H1 (cell line): ENCODE data around the gene EML1. TPM values are rescaled to one million over a fixed set of nuclear protein-coding genes. Genes with fewer than 3 reads are reported as not detected.

Source experiments
- CTCF ChIA-PET: fragments of 300-600 bp; sonication (Branson Sonifier 250); formaldehyde crosslinking; loops from one replicate; lab custom pipeline; 2021; ENCODE audit not compliant: partially characterized antibody; lab: Charles Lee
- POLR2A ChIA-PET: fragments of 300-600 bp; sonication (Branson Sonifier 250); formaldehyde crosslinking; loops from one replicate; lab custom pipeline; 2021; ENCODE audit warnings: inconsistent platforms; ENCODE audit not compliant: partially characterized antibody; lab: Charles Lee
- DNase-seq, 2 experiments: peaks; one replicate each; pipeline versions ENCODE4 v3.0.0 to v3.0.0-alpha.2; 2010 to 2022; ENCODE audit warnings: low spot score in 2 of 2, low read depth in 1 of 2, mixed read lengths in 1 of 2
- FAIRE-seq: peaks from 2 replicates; lab custom pipeline; 2011; peaks lifted over from hg19 to GRCh38; lab: Jason Lieb, UNC
- H2AFZ ChIP-seq: 2 replicates; pipeline ENCODE4 v1.8.1; 2012; ENCODE audit warnings: low read length, inconsistent platforms
- H2AK5ac ChIP-seq: 2 replicates; pipeline ENCODE4 v1.6.1; 2013; ENCODE audit warnings: low read depth, low read length
- H2BK120ac ChIP-seq: replicated peaks from 2 replicates; pipeline ENCODE3; 2013; ENCODE audit warnings: low read depth, low read length, inconsistent platforms
- H2BK12ac ChIP-seq: 2 replicates; pipeline ENCODE4 v1.6.1; 2013; ENCODE audit warnings: low read depth, low read length
- H2BK15ac ChIP-seq: 2 replicates; pipeline ENCODE4 v1.6.1; 2013; ENCODE audit warnings: low read length
- H2BK20ac ChIP-seq: 2 replicates; pipeline ENCODE4 v1.6.1; 2013; ENCODE audit warnings: low read length
- H2BK5ac ChIP-seq: 2 replicates; pipeline ENCODE4 v1.6.1; 2013; ENCODE audit warnings: low read depth, low read length
- H3K14ac ChIP-seq: 2 replicates; pipeline ENCODE4 v1.6.1; 2013; ENCODE audit warnings: inconsistent platforms; ENCODE audit not compliant: insufficient read length
- H3K18ac ChIP-seq: 2 replicates; pipeline ENCODE4 v1.6.1; 2013; ENCODE audit warnings: low read length; ENCODE audit errors: extremely low read depth
- H3K23ac ChIP-seq: 2 replicates; pipeline ENCODE4 v1.6.1; 2013; ENCODE audit warnings: inconsistent platforms; ENCODE audit not compliant: insufficient read length
- H3K23me2 ChIP-seq: 2 replicates; pipeline ENCODE4 v1.6.1; 2013; ENCODE audit warnings: low read depth, low read length
- H3K27ac ChIP-seq: 2 replicates; pipeline ENCODE4 v1.6.1; 2011; ENCODE audit warnings: low read depth, low read length, inconsistent platforms
- H3K27me3 ChIP-seq, 4 experiments: replicated peaks in 1 of 4; 1 replicate in 1 of 4; 2 replicates in 3 of 4; pipeline versions ENCODE4 v1.6.1 to v1.8.1; 2011 to 2013; ENCODE audit warnings: low read length in 3 of 4, mild to moderate bottlenecking in 3 of 4, inconsistent platforms in 2 of 4, mixed read lengths in 2 of 4, moderate library complexity in 1 of 4; ENCODE audit not compliant: control insufficient read depth in 3 of 4, insufficient read depth in 3 of 4; ENCODE audit errors: extremely low read depth in 1 of 4
- H3K36me3 ChIP-seq, 4 experiments: 2 replicates each; pipeline versions ENCODE4 v1.6.1 to v1.8.1; 2011 to 2013; ENCODE audit warnings: mild to moderate bottlenecking in 4 of 4, low read length in 3 of 4, moderate library complexity in 2 of 4, control low read depth in 1 of 4, inconsistent platforms in 1 of 4; ENCODE audit not compliant: insufficient read depth in 4 of 4, control insufficient read depth in 2 of 4
- H3K4ac ChIP-seq: replicated peaks from 2 replicates; pipeline ENCODE3; 2013; ENCODE audit warnings: low read length, low read depth, mixed read lengths, inconsistent platforms; ENCODE audit not compliant: insufficient read length
- H3K4me1 ChIP-seq, 4 experiments: replicated peaks in 1 of 4; 1 replicate in 1 of 4; 2 replicates in 3 of 4; pipeline versions ENCODE4 v1.6.1 to v1.8.1; 2011 to 2013; ENCODE audit warnings: low read length in 3 of 4, inconsistent platforms in 2 of 4, mixed read lengths in 1 of 4; ENCODE audit not compliant: insufficient read depth in 4 of 4, control insufficient read depth in 3 of 4
- H3K4me2 ChIP-seq, 2 experiments: 2 replicates each; pipeline versions ENCODE4 v1.6.1 to v1.8.1; 2011 to 2013; ENCODE audit warnings: low read depth in 2 of 2, low read length in 2 of 2, control low read depth in 1 of 2, inconsistent platforms in 1 of 2, mild to moderate bottlenecking in 1 of 2; ENCODE audit not compliant: insufficient read depth in 1 of 2
- H3K4me3 ChIP-seq, 4 experiments: fragments of 200-600, 300-600 bp in 1 of 4; sonication (generic), shearing (Covaris generic), sonication (Bioruptor Twin) in 1 of 4; 2 replicates each; pipeline versions ENCODE4 v1.5.1 to v1.8.1; 2011 to 2016; ENCODE audit warnings: low read length in 4 of 4, low read depth in 3 of 4, control low read depth in 2 of 4, inconsistent platforms in 2 of 4, mild to moderate bottlenecking in 2 of 4, mixed read lengths in 1 of 4, moderate library complexity in 1 of 4; ENCODE audit not compliant: insufficient read depth in 2 of 4; ENCODE audit errors: extremely low read depth in 1 of 4
- H3K56ac ChIP-seq: replicated peaks from 2 replicates; pipeline ENCODE3; 2013; ENCODE audit warnings: low read depth, mild to moderate bottlenecking, mixed read lengths, low read length, inconsistent platforms; ENCODE audit not compliant: insufficient read length
- H3K79me1 ChIP-seq: 2 replicates; pipeline ENCODE4 v1.6.1; 2013; ENCODE audit warnings: low read depth, low read length, control low read depth
- H3K79me2 ChIP-seq, 2 experiments: 2 replicates each; pipeline versions ENCODE4 v1.6.1 to v1.8.1; 2012 to 2013; ENCODE audit warnings: low read length in 2 of 2, mild to moderate bottlenecking in 2 of 2, inconsistent platforms in 1 of 2; ENCODE audit not compliant: insufficient read depth in 2 of 2, control insufficient read depth in 1 of 2
- H3K9ac ChIP-seq, 4 experiments: replicated peaks in 1 of 4; 1 replicate in 1 of 4; 2 replicates in 3 of 4; pipeline versions ENCODE4 v1.6.1 to v1.8.1; 2011 to 2013; ENCODE audit warnings: low read depth in 3 of 4, low read length in 3 of 4, control low read depth in 2 of 4, mild to moderate bottlenecking in 2 of 4, moderate library complexity in 2 of 4, inconsistent platforms in 1 of 4; ENCODE audit errors: extremely low read depth in 1 of 4
- H3K9me3 ChIP-seq, 2 experiments: 2 replicates each; pipeline versions ENCODE4 v1.6.1 to v1.8.1; 2012 to 2013; ENCODE audit warnings: mild to moderate bottlenecking in 2 of 2, moderate library complexity in 2 of 2, control low read depth in 1 of 2, inconsistent platforms in 1 of 2, low read depth in 1 of 2, low read length in 1 of 2, mixed read lengths in 1 of 2; ENCODE audit not compliant: insufficient read depth in 2 of 2
- H4K20me1 ChIP-seq, 2 experiments: replicated peaks in 1 of 2; 2 replicates each; pipeline versions ENCODE3 to v1.8.1; 2011 to 2013; ENCODE audit warnings: inconsistent platforms in 2 of 2, low read length in 2 of 2, mild to moderate bottlenecking in 1 of 2; ENCODE audit not compliant: insufficient read depth in 2 of 2, control insufficient read depth in 1 of 2
- H4K5ac ChIP-seq: 2 replicates; pipeline ENCODE4 v1.6.1; 2013; ENCODE audit warnings: low read length, low read depth, mixed read lengths, inconsistent platforms; ENCODE audit not compliant: insufficient read length
- H4K8ac ChIP-seq: 2 replicates; pipeline ENCODE4 v1.8.0; 2013; ENCODE audit warnings: mild to moderate bottlenecking, moderate library complexity, low read length, inconsistent platforms; ENCODE audit not compliant: insufficient read depth; ENCODE audit errors: extremely low read depth
- H4K91ac ChIP-seq: replicated peaks from 2 replicates; pipeline ENCODE3; 2013; ENCODE audit warnings: low read length, mixed read lengths, inconsistent platforms; ENCODE audit not compliant: insufficient read length
- EP300 ChIP-seq, 2 experiments: IDR thresholded peaks; 1 replicate in 1 of 2; 2 replicates in 1 of 2; pipeline ENCODE4 v1.6.1; 2011 to 2012; ENCODE audit warnings: low read depth in 2 of 2, low read length in 2 of 2, mild to moderate bottlenecking in 2 of 2, borderline replicate concordance in 1 of 2, inconsistent platforms in 1 of 2, moderate library complexity in 1 of 2
- JUN ChIP-seq: IDR thresholded peaks from 2 replicates; pipeline ENCODE4 v1.6.1; 2011; ENCODE audit warnings: low read depth, mild to moderate bottlenecking, improper control_type of control experiment, low read length
- KDM4A ChIP-seq: IDR thresholded peaks from one replicate; pipeline ENCODE4 v1.7.1; 2012; ENCODE audit warnings: low read depth, mild to moderate bottlenecking, moderate library complexity, low read length, inconsistent platforms; ENCODE audit not compliant: severe bottlenecking
- RBBP5 ChIP-seq: IDR thresholded peaks from 2 replicates; pipeline ENCODE4 v1.7.1; 2012; ENCODE audit warnings: low read depth, mild to moderate bottlenecking, inconsistent platforms, low read length, moderate library complexity, borderline replicate concordance
- YY1 ChIP-seq: IDR thresholded peaks from 2 replicates; pipeline ENCODE4 v1.6.1; 2011; ENCODE audit warnings: low read depth, mild to moderate bottlenecking, low read length
- WGBS, 2 experiments: shearing (Covaris generic) in 1 of 2; methylation state at CpG; one replicate each; pipeline versions ENCODE4 v1.1.6 to v1.1.7; 2013 to 2015; ENCODE audit warnings: low lambda C conversion rate in 2 of 2, mixed read lengths in 2 of 2, inconsistent platforms in 1 of 2, low coverage in 1 of 2, missing lambda C conversion rate in 1 of 2; ENCODE audit not compliant: insufficient replicate concordance in 2 of 2, insufficient coverage in 1 of 2, insufficient read length in 1 of 2; ENCODE audit errors: extremely low coverage in 1 of 2, missing lambda C conversion rate in 1 of 2; 5-methylcytosine and 5-hydroxymethylcytosine counted together
- polyA plus RNA-seq, 7 experiments: library from polyadenylated mRNA; depleted of rRNA in 3 of 7; stranded (reverse) in 5 of 7; unstranded in 2 of 7; fragments of >200 nt in 5 of 7; fragments of 200-250 nt in 2 of 7; gene quantifications; 1 replicate in 5 of 7; 2 replicates in 1 of 7; 4 replicates in 1 of 7; pipeline versions ENCODE4 v1.2.1 to v1.2.3, GENCODE V29; 2011 to 2013; ENCODE audit warnings: missing spikeins in 2 of 7, mixed read lengths in 2 of 7
- total RNA-seq: library from RNA; stranded (reverse); fragmentation: NEBNext Ultra II Directional; extraction: Animal tissue kit (Norgen Biotek cat#: 25700); gene quantifications from 2 replicates; pipeline ENCODE4 v1.2.1, GENCODE V29; 2021

The EML1 gene
- total and polyA plus RNA-seq, 2 of the 8 experiments (the other 6 are each of a cell fraction or from before 2014, with no cell fraction given) = 11.1 to 24.7 TPM

- CTCF ChIA-PET = interaction anchor here (1.0 to 1.2 kb wide), 3 partner anchors 10 to 107 kb away, joined by 3 to 5 read pairs (median 3); no protein-coding TSS in a partner anchor
- Histone ChIP-seq H2BK5ac (no peak overlapping the region), H3K27ac (no peak overlapping the region), H3K79me2 (no peaks in the 10 kb centered on the region), H2BK12ac (no peak overlapping the region), H3K4me2 (no peak overlapping the region), H3K9ac (no peak overlapping the region), H3K27me3 (no peaks in the 10 kb centered on the region), H4K20me1 (no peaks in the 10 kb centered on the region), H2AK5ac (no peak overlapping the region), H3K18ac (no peak overlapping the region), H3K9me3 (peaks cover 3 to 4% of the 10 kb centered on the region in 2 experiments; a peak in 3 of 4 replicates), H3K36me3 (peaks cover 0 to 8% (median 4%) of the 10 kb centered on the region in 4 experiments; a peak in 5 of 8 replicates), H3K4me1 (no peaks in the 10 kb centered on the region; a peak in 1 of 7 replicates), H3K56ac (no peak overlapping the region), H4K5ac (no peak overlapping the region), H3K23me2 (no peaks in the 10 kb centered on the region), H3K4ac (no peak overlapping the region), H2AFZ (no peak overlapping the region), H3K14ac (no peak overlapping the region), H2BK120ac (no peak overlapping the region), H4K8ac (no peak overlapping the region), H3K23ac (no peak overlapping the region), H3K79me1 (no peaks in the 10 kb centered on the region), H3K4me3 (no peak overlapping the region), H4K91ac (no peak overlapping the region), H2BK15ac (no peak overlapping the region), H2BK20ac (no peak overlapping the region)
- FAIRE-seq (no peak), DNase-seq (no peak)
- POLR2A ChIA-PET = no interaction called here
- 93% methylated on average over 2 of the region's 2 CpGs; no CpG with 5 or more reads in 1 of the 2 experiments for WGBS, 2 experiments
- TF ChIP-seq RBBP5 (no peak), EP300 (IDR thresholded peaks at IDR 0.05; ENCODE audit: borderline replicate concordance in 1 of 2, low read depth in 2 of 2, low read length in 2 of 2) (no peak), YY1 (no peak), KDM4A (no peak), JUN (no peak)
Measured at GRCh38 chr14:99863059-99863458, 69.8 kb downstream of the EML1 start.
